Bladder microvascular endothelial cell (primary cell): Measurements from ENCODE around the gene MYLK3. TPM values are rescaled to one million over a fixed set of nuclear protein-coding genes. Genes with fewer than 3 reads are reported as not detected.

Experiments
- total RNA-seq: library from RNA; depleted of rRNA; stranded (reverse); fragments of >200 nt; gene quantifications from 2 replicates; pipeline ENCODE4 v1.2.3, GENCODE V29; 2014

Gene MYLK3
- under 0.01 and 0.50 TPM in 2 replicates for total RNA-seq

GRCh38 chr16:46747777-46748651, at the start of gene MYLK3:
Gene MYLK3 (minus strand): TSS chr16:46748344. CDS start chr16:46748193, 151 bp downstream.

DNA sequence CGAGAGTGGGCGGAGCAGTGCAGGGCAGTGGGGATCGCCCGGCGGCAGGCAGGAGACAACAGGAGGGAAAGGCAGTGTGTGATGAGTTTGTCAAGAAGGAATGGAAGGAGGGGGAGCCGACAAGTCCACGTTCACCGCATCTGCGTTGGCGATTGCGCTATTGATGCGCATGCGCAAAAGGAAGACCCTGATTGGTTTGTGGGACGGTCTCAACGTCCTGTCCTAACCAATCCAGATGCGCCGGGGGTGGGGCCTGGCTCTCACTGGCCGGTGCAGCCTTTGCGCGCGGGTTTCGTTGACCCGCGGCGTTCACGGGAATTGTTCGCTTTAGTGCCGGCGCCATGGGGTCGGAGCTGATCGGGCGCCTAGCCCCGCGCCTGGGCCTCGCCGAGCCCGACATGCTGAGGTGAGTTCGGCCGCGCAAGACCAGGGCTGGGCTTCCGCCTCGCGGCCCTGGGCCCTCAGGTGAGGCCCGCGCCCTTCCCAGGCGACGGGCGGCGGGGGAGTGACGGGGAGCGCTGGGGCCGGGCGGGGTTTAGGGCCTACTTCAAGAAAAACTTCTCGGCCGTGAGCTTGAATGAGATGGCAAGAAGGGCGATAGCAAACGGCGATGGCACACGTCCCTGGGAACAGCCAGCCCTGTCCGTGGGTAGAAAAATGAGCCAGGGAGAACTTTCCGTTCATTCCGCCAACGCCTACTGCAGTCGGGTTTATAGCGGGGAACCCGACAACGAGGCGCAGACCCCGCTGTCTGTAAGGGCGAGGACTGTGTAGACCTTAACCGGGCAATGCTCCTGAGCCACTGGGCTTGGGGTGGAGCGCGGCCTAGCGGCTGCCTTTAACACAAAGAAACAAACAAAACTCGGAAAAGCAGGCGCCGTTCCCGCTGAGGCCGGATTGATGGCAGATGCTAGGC, 58.5 kb downstream of the MYLK3 start, which contains the start of gene ORC6:
Gene ORC6, plus strand, starts transcription at position 295 of the 916 bp plus-strand sequence. Its CDS starts 47 bp downstream, at position 342.

GRCh38 chr16:46688654-46689364, 59.3 kb downstream of the MYLK3 start, which contains the start of gene VPS35:
Gene VPS35 (minus strand): TSS chr16:46689178. CDS start chr16:46689133, 45 bp downstream.

Other genes with a start within 250 kb of the MYLK3 start
- 17.8 and 21.9 TPM in 2 replicates for gene SHCBP1, start 127.0 kb downstream of the MYLK3 start, total RNA-seq
- gene VPS35, start 59.2 kb downstream of the MYLK3 start, total RNA-seq, result 53.1 and 104 TPM in 2 replicates
- gene ORC6, start 58.7 kb downstream of the MYLK3 start, total RNA-seq, result 9.2 and 11.8 TPM in 2 replicates
- 4.5 and 12.3 TPM in 2 replicates for gene C16orf87, start 82.8 kb upstream of the MYLK3 start, total RNA-seq
- 3.7 and 11.3 TPM in 2 replicates for gene GPT2, start 136.0 kb upstream of the MYLK3 start, total RNA-seq
- 57.6 and 89.6 TPM in 2 replicates for gene DNAJA2, start 225.3 kb upstream of the MYLK3 start, total RNA-seq